Activated naive CD8-positive, alpha-beta T cell treated with anti-CD3 and anti-CD28 coated beads, Interleukin-2, amount 50 U/mL, for 16 hours (primary cell): Measurements from ENCODE around the gene LMO2.
"Not testable (repeated sequence)": the region's sequence is repeated elsewhere in the genome, so short reads cannot be mapped to it uniquely, and the experiment has no call there.

Experiments used
- DNase-seq: peaks from one replicate; pipeline ENCODE4 v3.0.0-alpha.2; 2020; ENCODE audit warnings: low read depth, low spot score

Gene LMO2

DNA sequence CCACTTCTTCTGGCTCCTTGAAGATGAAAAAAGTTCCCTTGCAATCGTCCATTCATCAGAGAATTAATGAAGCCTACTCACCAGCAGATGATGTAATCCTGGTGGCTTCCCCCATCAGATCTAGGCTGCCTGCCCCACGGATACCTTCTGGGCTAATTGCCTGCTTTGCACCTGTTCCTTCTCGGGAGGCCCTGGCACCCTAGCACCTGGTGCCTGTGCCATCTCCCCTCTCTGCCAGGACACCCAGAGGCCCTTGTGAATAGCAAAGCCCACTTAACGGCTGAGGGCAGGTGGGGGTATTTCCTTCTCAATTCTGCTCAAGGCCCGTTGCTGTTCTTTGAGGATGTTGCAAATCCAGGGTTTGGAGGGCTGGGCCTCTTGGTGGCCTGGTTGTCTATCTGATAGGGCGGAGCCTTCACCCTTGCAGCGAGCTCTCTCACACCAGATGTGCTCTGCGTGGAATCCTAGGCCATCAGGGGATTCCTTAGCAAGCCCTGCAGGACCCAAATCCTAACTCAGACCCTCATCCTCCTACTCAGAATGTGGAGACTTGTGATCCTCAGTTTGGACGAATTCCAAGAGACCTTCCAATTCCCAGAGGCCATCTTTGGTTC lies at the start of gene LMO2:
TSS of gene LMO2 (minus strand) at position 363 of the 614 bp plus-strand sequence. CDS start 22,360 bp downstream, outside the sequence.
- no peak for DNase-seq

DNA sequence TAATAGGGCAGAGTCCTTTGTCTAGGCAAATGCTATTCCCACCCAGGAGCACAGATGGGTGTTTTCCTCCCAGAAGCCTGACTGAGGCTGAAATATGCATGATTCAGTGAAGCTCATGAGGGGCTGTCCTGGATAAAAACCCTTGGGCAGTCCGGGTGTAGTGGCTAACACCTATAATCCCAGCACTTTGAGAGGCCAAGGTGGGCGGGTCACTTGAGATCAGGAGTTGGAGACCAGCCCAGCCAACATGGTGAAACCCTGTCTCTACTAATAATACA lies 48.6 kb upstream of the LMO2 start:
- DNase-seq: no peak

DNA sequence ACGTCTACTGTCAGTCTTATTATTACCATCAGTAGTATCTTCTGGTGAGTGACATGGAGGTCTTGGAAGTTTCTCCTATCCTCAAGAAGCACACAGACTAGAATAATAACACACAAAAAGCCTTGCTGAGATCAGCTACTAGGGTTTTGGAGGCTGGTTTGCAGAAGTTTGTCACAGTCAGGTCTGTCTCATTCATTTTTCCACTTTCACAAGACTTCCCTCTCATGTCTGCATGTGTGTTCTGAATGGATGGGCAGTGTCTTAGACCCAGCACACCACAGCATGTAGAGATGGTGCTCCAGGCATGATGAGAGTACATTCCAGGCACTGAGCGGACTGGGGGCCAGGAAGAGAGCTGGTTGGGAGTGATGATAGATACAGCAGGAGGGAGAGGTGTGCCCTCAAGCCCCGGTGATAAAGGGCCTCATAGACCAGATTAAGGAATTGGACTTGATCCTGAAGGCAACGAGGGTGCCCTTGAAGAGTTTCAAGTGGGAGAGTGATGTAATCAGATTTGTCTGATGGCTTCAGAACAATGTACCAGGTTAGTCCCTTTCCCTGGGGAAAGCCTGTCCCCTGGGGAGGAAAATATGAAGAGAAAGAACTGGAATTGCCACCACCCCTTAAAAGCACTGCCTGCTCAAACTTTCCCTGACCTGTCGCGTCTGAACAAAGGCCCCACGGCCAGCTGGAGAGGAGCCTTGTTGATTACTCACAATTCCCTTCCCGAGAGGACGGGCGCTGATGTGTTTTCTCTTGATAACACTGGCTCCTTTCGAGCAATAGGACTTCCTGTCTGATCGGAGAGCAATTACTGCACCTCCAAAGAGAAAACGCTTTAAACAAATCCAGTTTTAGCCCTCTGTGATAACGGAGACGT lies 45.1 kb upstream of the LMO2 start:
- no peak for DNase-seq

DNA sequence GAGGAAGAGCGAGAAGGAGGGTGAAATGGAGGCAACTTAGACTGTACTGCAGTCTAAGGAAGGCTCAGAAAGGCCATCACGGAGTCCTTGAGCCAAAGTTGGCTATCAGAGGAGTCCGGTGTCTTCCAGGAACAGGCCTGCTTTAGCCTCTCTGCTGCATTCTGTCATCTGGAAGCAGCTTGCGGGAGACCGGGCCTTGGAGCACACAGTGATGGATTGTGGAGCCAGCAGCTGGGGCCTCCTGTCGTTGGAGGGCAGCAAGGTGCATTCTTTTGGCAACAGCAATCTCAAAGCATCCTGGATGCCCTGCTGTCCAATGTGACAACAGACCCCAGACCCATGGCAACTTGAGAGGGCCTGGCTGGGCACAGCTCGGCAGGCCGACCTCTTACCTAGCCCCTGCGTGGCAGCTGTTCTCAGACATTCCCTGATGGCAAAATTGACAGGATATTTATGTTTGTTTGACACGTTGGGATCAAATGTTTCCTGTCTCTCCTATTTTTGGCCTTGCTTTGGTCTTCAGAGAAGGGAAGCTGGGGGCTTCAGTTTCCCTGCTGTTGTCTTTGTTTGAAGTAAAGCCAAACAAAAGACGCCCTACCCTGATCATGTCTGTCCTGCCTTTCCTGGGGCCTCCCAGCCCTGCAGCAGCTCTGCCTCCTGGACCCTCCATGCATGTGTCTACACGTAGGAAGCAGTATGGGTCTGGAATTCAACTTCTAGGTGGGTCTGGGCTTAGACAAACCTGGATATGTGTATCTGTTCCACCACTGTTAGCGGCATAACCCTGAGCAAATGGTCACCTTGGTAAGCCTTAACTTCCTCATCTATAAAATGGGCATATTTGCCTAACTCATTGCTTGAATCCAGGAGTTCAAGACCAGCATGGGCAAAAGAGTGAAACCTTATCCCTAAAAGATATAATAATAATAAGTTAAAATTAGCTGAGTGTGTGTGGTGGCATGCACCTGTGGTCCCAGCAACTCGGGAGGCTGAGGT lies 43.9 kb upstream of the LMO2 start:
- no peak for DNase-seq

DNA sequence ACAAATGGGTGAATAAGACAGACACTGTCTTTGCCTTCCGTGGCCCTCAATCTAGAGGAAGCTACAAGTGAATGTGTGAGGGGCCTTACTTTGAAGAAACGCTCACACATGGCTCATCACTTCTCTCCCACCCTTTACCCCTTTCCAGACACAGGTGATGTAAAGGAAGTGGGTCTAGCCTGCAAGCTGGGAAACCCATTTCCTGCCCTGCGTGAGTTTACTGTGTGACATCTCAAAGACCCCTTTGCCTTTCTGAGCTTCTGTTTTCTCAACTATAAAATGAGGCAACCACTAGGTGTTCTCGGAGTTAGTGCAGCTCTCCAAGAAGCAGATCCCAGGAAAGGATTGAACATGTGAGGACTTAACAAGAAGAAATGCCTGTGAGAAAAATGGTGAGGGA lies 43.1 kb upstream of the LMO2 start:
- no peak for DNase-seq

DNA sequence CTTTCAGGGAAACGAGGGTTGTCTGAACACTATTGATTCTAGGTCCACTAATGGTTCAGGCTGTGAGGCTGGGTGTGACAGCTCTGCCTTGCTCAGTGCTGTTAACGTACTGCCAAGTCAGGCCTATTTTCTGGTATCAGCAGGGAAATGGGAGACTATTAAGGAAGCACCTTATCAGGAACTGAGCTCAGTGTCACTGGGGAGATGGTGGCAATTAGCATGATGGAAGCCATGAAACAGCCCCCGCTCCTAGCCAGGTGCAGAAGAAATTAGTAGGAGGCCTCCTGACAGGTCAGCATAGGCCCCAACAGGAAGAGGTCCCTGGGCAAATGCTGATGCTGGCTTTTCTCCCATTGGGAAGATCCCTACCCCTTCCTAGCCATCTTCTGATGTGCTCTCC lies 42.6 kb upstream of the LMO2 start:
- no peak for DNase-seq

DNA sequence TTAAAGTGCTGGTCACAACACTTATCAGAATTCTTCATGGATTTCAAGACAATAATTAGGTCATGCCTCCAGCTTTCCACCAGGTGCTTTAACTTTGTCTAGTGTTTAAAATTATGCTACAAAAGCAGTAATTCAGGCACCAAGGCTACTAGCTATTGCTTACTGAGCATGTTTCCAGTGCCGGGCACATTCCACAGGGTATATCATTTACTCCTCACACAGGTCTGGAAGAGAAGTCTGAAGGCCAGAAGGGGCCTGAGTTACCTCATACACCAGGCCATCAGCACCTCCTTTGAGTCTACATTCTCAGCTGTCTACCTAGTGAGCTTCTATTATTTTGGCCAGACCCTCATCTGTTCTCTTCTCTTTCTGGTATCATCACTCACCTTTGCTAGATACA lies 41.7 kb upstream of the LMO2 start:
- DNase-seq: no peak

DNA sequence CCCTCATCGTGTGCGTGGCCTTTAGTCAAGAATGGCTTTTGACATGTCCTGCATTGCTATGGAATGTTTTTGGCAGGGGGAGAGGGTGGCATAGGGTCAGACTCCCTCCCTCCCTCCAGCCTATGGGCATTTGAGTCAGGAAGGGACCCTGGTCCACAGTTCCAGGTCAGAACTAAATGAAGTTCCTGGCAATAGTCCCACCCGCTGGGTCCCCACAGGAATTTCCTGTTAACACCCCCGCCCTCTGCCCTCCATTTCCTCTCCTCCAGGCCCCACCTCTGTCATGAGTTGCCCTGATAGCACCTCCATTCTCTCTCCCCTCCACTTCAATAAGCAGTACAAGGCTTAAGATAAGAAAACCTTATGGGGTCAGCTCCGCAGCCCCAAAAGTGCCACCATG lies 40.8 kb upstream of the LMO2 start:
- DNase-seq: no peak

DNA sequence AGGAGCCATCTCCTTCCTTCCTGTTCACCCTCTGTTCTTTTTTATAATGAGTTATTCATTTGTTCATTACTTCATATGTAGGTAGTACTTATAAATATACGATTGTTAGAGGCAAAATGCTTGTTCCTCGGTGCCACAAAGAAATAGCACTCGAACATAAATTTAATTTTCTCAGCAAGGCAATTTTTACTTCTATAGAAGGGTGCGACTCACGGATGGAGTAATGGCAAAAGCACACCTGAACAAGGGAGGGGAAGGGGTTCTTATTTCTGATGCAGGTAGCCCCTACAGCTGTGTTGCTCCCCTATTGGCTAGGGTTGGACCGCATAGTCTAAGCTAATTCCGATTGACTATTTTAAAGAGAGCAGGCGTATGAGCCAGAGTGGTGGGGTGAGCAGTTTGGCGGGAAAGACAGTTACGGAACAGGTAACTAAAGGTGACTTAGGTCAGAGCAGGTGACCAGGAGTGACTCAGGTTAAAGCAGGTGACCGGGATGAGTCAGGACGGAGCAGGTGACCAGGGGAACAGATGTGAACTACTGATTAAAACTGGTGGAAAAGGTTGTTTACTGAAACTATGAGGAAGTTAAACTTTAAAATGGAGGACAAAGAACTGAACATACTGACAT lies 40.0 kb upstream of the LMO2 start:
- not testable (repeated sequence) for DNase-seq

DNA sequence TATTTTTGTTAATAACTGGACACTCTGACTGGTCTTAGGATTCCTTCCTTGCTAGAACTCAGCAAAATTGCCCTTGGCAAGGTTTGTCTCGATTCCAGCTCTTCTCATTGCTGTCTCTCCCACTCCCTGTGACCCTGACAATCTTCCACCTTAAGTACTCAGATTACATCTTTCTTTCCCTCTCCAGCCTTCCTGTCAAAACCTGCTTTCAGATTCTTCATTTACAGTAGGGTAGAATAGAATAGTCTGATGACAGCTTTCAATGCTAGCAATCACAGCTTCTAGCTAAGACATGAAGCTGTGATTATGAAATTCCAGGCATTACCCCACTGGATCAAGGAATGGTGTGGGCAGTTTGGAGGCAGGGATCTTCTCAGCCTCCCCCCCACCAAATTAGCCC lies 39.2 kb upstream of the LMO2 start:
- DNase-seq: no peak

DNA sequence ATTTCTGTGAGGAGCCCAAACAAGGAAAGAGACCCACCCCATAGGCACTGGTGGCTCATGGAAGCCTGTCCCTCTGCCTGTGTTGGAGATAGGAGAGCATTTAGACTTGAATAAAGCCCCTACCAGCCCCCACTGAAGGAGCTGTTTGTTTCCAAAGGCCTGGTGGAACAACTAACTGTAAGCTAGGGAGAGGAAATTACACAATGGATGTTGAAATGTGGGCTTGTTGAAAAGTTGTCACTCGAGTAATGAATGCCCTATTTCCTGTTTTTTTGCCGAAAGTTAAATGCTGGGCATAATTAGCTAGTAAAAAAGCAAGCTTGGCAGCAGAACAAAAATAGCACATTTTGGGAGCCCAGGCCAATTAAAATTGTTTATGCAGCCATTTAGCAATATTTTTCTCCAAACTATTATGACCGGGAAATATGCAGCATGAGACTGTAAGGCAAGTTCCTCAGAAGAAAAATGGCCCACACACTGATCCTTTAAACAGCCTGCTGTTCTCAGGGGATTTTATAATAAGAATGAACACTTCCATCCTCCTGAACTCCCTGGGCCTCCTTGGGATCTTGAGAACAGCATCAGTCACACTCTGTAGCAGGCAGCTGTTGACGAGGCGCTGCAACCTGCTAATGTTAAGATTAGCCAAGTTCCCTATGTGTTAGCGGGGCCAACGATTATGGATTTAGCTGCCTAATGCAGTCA lies 38.6 kb upstream of the LMO2 start:
- no peak for DNase-seq

DNA sequence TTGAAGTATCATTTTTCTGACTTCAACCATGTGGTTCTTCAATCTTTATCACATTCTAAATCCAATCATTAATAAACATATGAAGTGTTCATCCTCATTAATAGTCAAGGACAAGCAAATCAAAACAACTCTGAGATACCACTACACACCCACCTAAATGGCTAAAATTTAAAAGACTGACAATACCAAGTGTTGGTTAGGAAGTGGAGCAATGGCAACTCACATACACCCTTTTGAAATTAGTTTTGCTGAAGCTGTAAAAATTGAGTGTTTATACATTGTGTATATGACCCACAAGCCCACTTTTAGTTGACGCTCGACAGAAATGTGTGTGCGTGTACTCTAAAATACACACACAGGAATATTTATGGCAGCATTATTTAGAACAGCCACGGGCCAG lies 36.7 kb upstream of the LMO2 start:
- no peak for DNase-seq

DNA sequence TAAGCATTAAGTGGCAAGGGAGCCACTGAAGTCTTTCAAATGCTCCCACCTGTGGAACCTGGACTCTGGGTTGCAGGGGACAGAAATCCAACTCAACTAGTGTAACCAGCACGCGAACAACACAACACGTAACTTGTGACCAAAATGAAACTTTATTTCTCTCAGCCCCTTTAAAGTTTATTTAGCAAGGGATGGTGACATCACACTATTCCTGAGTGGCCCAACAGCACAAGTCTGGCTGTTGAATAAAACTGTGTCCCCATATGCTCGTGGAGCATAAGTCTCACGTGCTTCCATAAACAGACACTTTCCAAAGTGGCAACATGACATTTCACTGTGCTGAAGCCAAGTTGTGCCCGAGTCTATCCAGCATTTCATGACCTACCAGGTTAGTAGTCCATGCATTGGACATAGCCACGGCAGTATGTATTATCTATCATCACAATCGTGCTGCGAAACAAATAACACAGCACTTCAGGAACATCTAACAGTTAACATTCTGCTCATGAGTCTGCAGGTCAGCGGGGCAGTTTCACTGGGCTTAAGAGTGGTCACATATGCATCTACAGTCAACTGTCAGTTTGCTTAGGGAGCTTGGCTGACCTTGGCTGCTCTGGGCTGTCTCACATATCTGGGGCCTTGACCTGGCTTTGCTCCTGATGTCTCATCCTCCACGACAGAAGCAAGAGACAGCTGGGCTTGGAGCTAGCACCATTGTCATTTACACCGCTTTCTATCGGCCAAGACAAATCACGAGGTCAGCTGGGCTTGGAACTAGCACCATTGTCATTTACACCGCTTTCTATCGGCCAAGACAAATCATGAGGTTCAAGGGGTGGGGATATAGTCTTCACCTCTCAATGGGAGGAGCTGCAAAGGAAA lies 35.0 kb upstream of the LMO2 start:
- DNase-seq: no peak

DNA sequence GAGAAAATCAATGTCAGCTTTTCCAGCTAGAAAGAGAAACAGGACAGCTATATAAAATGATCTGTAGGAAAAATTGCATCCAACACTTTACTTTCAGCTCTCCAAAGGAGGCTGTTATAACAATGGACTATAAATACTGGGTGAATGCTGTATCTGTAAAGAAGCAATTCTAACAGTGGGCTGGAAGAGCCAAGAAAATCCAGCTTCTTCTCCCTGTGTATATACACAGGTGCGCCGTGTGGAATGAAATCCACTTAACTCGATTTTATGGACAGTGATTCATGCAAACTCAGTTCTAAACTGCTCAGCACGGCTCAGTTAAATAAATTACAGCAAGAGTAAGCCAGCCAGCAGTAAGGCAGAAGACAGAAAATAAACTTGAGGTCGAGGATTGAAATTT lies 32.5 kb upstream of the LMO2 start:
- DNase-seq: no peak

DNA sequence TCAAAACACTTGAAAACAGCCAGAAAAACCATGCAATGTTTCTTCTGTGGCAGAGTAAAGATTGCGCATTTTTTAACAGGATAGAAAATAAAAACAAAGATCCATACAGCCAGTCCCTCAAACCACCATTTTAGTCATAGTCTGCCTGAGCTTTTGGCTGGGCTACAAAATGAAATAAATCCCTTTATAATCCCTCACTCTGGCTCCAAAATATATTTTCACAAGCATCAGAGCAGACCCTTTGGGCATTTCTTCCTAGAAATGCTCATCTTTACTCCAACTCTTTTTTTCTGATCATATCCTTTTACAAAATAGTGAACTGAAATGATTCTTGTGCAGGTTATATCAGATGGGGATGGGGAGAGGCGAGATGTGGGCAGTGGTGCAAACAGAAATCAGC lies 31.8 kb upstream of the LMO2 start:
- DNase-seq: no peak

DNA sequence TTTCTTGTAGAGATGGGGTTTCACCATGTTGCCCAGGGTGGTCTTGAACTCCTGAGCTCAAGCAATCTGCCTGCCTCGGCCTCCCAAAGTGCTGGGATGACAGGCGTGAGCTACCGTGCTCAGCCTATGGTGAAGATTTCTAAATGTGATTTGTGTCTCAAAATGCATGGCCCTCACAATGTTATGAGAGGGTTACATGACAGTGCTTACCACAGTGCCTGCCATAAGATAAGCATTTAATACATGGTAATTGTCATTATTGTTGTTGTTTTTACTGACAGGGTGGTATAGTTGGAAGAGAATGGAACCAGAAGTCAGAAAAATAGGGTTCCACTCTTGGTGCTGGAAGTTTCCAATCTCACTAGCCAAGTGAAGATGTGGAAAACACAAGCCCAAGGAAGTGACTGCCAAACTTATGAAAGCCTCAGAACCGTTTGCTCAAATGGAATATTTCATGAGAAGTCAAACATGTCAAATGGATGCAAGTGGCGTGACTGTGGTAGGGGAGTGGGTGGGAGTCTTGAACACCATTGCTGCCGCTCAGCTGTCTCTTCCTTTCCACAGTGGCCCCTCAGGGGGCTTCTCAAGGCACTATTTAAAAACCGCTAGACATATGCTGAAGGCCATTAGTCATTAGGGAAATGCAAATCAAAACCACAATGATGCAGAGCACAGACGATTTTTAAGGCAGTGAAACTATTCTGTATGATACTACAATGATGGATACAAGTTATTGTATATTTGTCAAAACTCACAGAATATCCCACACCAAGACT lies 29.1 kb upstream of the LMO2 start:
- no peak for DNase-seq

DNA sequence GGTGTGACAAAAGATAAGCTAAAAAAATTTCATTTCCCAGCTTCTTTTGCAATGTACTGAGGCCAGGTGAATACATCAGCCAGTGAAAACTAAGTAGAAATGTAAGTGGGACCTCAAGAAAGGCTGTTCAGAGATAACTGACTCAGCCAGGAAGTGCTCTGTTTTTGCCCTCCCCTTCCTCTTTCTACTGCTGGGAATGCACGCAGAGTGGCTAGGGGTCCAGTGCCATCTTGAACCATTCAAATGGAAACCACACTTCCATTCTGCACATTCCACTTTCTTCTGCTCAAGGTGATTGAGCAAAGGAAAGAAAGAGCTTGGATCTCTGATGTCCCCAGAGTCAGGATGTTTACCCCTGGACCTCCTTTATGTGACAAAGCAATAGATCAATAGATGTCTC lies 27.8 kb upstream of the LMO2 start:
- no peak for DNase-seq

DNA sequence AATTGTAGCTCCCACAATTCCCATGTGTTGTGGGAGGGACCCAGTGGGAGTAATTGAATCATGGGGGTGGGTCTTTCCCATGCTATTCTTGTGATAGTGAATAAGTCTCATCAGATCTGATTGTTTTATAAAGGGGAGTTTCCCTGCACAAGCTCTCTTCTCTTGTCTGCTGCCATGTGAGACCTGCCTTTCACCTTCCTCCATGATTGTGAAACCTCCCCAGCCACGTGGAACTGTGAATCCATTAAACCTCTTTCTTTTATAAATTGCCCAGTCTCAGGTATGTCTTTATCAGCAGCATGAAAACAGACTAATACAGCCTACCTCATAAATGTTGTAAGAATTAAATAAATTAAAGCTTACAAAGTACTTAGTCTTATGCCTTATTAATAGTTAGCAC lies 25.5 kb upstream of the LMO2 start:
- DNase-seq: not testable (repeated sequence)

DNA sequence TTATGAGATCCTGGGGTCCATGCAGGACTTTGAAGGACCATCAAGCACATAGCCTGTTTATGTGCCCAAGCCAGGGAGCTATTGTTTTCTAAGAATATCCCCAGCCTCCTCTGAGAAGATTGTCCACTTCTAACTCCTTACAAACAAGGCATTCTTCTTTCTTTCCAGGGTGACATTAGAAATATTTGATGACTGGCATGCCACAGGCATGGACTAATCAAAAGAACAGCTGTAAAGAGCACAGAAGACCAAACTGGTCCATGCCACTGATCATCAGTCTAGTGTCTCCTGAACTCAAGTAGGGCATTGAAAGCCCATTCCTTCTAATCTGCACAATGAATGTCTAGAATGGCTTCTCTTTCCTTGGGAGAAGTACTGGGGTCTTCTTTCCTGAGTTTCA lies 24.9 kb upstream of the LMO2 start:
- no peak for DNase-seq
